A673 (cell line): ENCODE measurements around the gene NTSR2. TPM values are rescaled to one million over a fixed set of nuclear protein-coding genes. Genes with fewer than 3 reads are reported as not detected.

Experiments
- BruUV-seq: library from RNA; stranded (reverse); fragments of 400-500 nt; replicated peaks from 2 replicates; lab custom pipeline; 2021; lab: Mats Ljungman, UMichigan
- CTCF ChIA-PET: fragments of 300-600 bp; sonication (Branson Sonifier 250); formaldehyde crosslinking; loops from one replicate; lab custom pipeline; 2022; ENCODE audit warnings: antibody characterized with exemption; lab: Charles Lee
- POLR2A ChIA-PET: fragments of 300-600 bp; sonication (Branson Sonifier 250); formaldehyde crosslinking; loops from one replicate; lab custom pipeline; 2022; ENCODE audit warnings: antibody characterized with exemption; ENCODE audit not compliant: low non-redundant PET; lab: Charles Lee
- DNase-seq: peaks from one replicate; pipeline ENCODE4 v3.0.0-alpha.2; 2015; ENCODE audit warnings: low spot score
- H3K27ac ChIP-seq: fragments of 200-600 bp; sonication (generic); 2 replicates; pipeline ENCODE4 v1.5.1; 2016; ENCODE audit warnings: mixed run types, low read depth, mild to moderate bottlenecking, mixed read lengths, antibody characterized with exemption, low read length; ENCODE audit not compliant: poor library complexity, severe bottlenecking
- H3K27me3 ChIP-seq: fragments of 200-600 bp; sonication (generic); replicated peaks from 2 replicates; pipeline ENCODE4 v1.6.1; 2017; ENCODE audit warnings: mixed run types, low read depth, mild to moderate bottlenecking, mixed read lengths, antibody characterized with exemption, low read length; ENCODE audit not compliant: insufficient read depth, poor library complexity
- H3K36me3 ChIP-seq: fragments of 200-600 bp; sonication (generic); 2 replicates; pipeline ENCODE4 v1.6.1; 2016; ENCODE audit warnings: mixed run types, mild to moderate bottlenecking, mixed read lengths, antibody characterized with exemption, low read length; ENCODE audit not compliant: insufficient read depth, poor library complexity, severe bottlenecking
- H3K4me1 ChIP-seq: fragments of 200-600 bp; sonication (generic); 2 replicates; pipeline ENCODE4 v1.6.1; 2017; ENCODE audit warnings: mixed run types, mild to moderate bottlenecking, mixed read lengths, antibody characterized with exemption, low read length; ENCODE audit not compliant: insufficient read depth, poor library complexity, severe bottlenecking
- H3K4me3 ChIP-seq: fragments of 200-600 bp; sonication (generic); 2 replicates; pipeline ENCODE4 v1.5.1; 2016; ENCODE audit warnings: low read depth, mixed run types, mild to moderate bottlenecking, mixed read lengths, low read length; ENCODE audit not compliant: poor library complexity, severe bottlenecking
- H3K9me3 ChIP-seq: fragments of 200-600 bp; sonication (generic); 2 replicates; pipeline ENCODE4 v1.6.1; 2016; ENCODE audit warnings: mixed run types, low read depth, mild to moderate bottlenecking, mixed read lengths, antibody characterized with exemption, low read length; ENCODE audit not compliant: poor library complexity, severe bottlenecking
- CTCF ChIP-seq: fragments of 300-800, 200-600 bp; sonication (generic); conservative IDR thresholded peaks from 2 replicates; pipeline ENCODE4 v1.5.1; 2017; ENCODE audit warnings: low read depth, mild to moderate bottlenecking, antibody characterized with exemption, low read length, moderate library complexity, mixed read lengths
- EZH2 ChIP-seq: fragments of 200-600 bp; sonication (generic); IDR thresholded peaks from 2 replicates; pipeline ENCODE4 v1.6.1; 2017; ENCODE audit warnings: borderline replicate concordance, low read depth, mild to moderate bottlenecking, mixed read lengths, antibody characterized with exemption, low read length; ENCODE audit not compliant: poor library complexity, severe bottlenecking
- intact Hi-C: fragments of 100-400 bp; cut with micrococcal nuclease; formaldehyde crosslinking; loops from one replicate; pipeline ENCODE4 v1.10.0; 2022; ENCODE audit not compliant: unreplicated experiment
- total RNA-seq: library from RNA; stranded (reverse); gene quantifications from 2 replicates; pipeline ENCODE4 v1.2.3, GENCODE V29; 2021

Gene NTSR2
- total RNA-seq, 1 experiment from 2014 or later, result not detected

GRCh38 chr2:11701751-11702301 lies 31.8 kb upstream of the NTSR2 start:
- POLR2A ChIA-PET, result no interaction called here
- BruUV-seq, result no TSS peak
- Histone ChIP-seq H3K4me1 (no peaks in the 10 kb centered on the region), H3K9me3 (peaks cover 3% of the 10 kb centered on the region), H3K27me3 (no peaks in the 10 kb centered on the region), H3K4me3 (no peak overlapping the region), H3K27ac (no peak overlapping the region), H3K36me3 (no peaks in the 10 kb centered on the region)
- CTCF ChIA-PET, result no interaction called here
- DNase-seq, result no peak
- no peak for TF ChIP-seq CTCF
- no peak for TF ChIP-seq EZH2
- intact Hi-C loops, result no loop called here

GRCh38 chr2:11701206-11701605 lies 31.2 kb upstream of the NTSR2 start:
- intact Hi-C loops, result no loop called here
- Histone ChIP-seq H3K36me3 (no peaks in the 10 kb centered on the region), H3K4me3 (no peak overlapping the region), H3K27me3 (no peaks in the 10 kb centered on the region), H3K27ac (no peak overlapping the region), H3K9me3 (peaks cover 3% of the 10 kb centered on the region), H3K4me1 (no peaks in the 10 kb centered on the region)
- TF ChIP-seq CTCF (no peak), EZH2 (no peak)
- POLR2A ChIA-PET, result no interaction called here
- BruUV-seq, result no TSS peak
- no peak for DNase-seq
- CTCF ChIA-PET, result no interaction called here

- Histone ChIP-seq H3K27me3 (no peaks in the 10 kb centered on the region), H3K4me3 (no peak overlapping the region), H3K36me3 (no peaks in the 10 kb centered on the region), H3K9me3 (no peaks in the 10 kb centered on the region), H3K4me1 (no peaks in the 10 kb centered on the region), H3K27ac (no peak overlapping the region)
- ChIA-PET POLR2A (no interaction called here), CTCF (no interaction called here)
- TF ChIP-seq EZH2 (no peak), CTCF (no peak)
- no TSS peak for BruUV-seq
- no peak for DNase-seq
- intact Hi-C loops, result no loop called here
Measured at GRCh38 chr2:11699686-11700670, 30.0 kb upstream of the NTSR2 start.
